CD14-positive monocyte (primary cell): ENCODE measurements around the gene SULT2A1. TPM values are rescaled to one million over a fixed set of nuclear protein-coding genes. Genes with fewer than 3 reads are reported as not detected.

Experiments used
- DNase-seq, 3 donors: peaks; one replicate each; pipeline ENCODE4 v3.0.0-alpha.2; 2011 to 2022
- H2AFZ ChIP-seq: 2 replicates; pipeline ENCODE4 v1.6.0; 2012; ENCODE audit warnings: mild to moderate bottlenecking, low read depth, low read length, inconsistent platforms; ENCODE audit not compliant: insufficient read depth, poor library complexity, severe bottlenecking
- H3K27ac ChIP-seq, 2 donors: 1 replicate in 1 of 2; 2 replicates in 1 of 2; pipeline ENCODE4 v1.5.1; 2012 to 2013; ENCODE audit warnings: low read length in 2 of 2, control low read depth in 1 of 2, inconsistent platforms in 1 of 2, low read depth in 1 of 2, mild to moderate bottlenecking in 1 of 2
- H3K27me3 ChIP-seq, 2 donors: one replicate each; pipeline versions ENCODE4 v1.6.0 to v1.6.1; 2011 to 2013; ENCODE audit warnings: low read length in 2 of 2; ENCODE audit not compliant: control insufficient read depth in 2 of 2, insufficient read depth in 2 of 2
- H3K36me3 ChIP-seq, 2 donors: replicated peaks in 1 of 2; 1 replicate in 1 of 2; 2 replicates in 1 of 2; pipeline versions ENCODE4 v1.5.1 to v1.6.1; 2012 to 2013; ENCODE audit warnings: low read length in 2 of 2, control low read depth in 1 of 2, inconsistent platforms in 1 of 2, mild to moderate bottlenecking in 1 of 2; ENCODE audit not compliant: insufficient read depth in 2 of 2, control insufficient read depth in 1 of 2
- H3K4me1 ChIP-seq, 2 donors: 1 replicate in 1 of 2; 2 replicates in 1 of 2; pipeline versions ENCODE4 v1.5.1 to v1.6.1; 2012 to 2013; ENCODE audit warnings: low read length in 2 of 2, control low read depth in 1 of 2, inconsistent platforms in 1 of 2, mild to moderate bottlenecking in 1 of 2, moderate library complexity in 1 of 2; ENCODE audit not compliant: insufficient read depth in 2 of 2, control insufficient read depth in 1 of 2
- H3K4me2 ChIP-seq: replicated peaks from 2 replicates; pipeline ENCODE3; 2012; ENCODE audit warnings: low read length, moderate library complexity, mild to moderate bottlenecking; ENCODE audit not compliant: poor library complexity, severe bottlenecking; ENCODE audit errors: extremely low read depth
- H3K4me3 ChIP-seq, 3 experiments: fragments of 200-600 bp in 1 of 3; sonication (generic) in 1 of 3; replicated peaks in 1 of 3; 1 replicate in 2 of 3; 2 replicates in 1 of 3; pipeline ENCODE4 v1.5.1; 2011 to 2013; ENCODE audit warnings: low read length in 3 of 3, mild to moderate bottlenecking in 3 of 3, control low read depth in 2 of 3, low read depth in 2 of 3, inconsistent platforms in 1 of 3, moderate library complexity in 1 of 3
- H3K79me2 ChIP-seq: 2 replicates; pipeline ENCODE4 v1.6.0; 2012; ENCODE audit warnings: mild to moderate bottlenecking, control low read depth, inconsistent platforms, low read length, moderate library complexity; ENCODE audit not compliant: insufficient read depth
- H3K9ac ChIP-seq: 2 replicates; pipeline ENCODE4 v1.6.0; 2017; ENCODE audit warnings: low read length, mild to moderate bottlenecking; ENCODE audit not compliant: insufficient read depth, poor library complexity, severe bottlenecking
- H3K9me3 ChIP-seq, 2 donors: replicated peaks in 1 of 2; 1 replicate in 1 of 2; 2 replicates in 1 of 2; pipeline versions ENCODE4 v1.5.1 to v1.6.1; 2012 to 2013; ENCODE audit warnings: low read length in 2 of 2, control low read depth in 1 of 2; ENCODE audit not compliant: control insufficient read depth in 1 of 2, insufficient read depth in 1 of 2
- H4K20me1 ChIP-seq: 2 replicates; pipeline ENCODE4 v1.6.0; 2012; ENCODE audit warnings: mild to moderate bottlenecking, low read length, control low read depth, moderate library complexity; ENCODE audit not compliant: insufficient read depth
- H3K27ac Mint-ChIP-seq, 7 donors: one replicate each; pipeline ENCODE4 v1.8.0; 2020; ENCODE audit warnings: mild to moderate bottlenecking in 7 of 7, mixed read lengths in 7 of 7, moderate library complexity in 6 of 7, inconsistent platforms in 2 of 7
- H3K27me3 Mint-ChIP-seq, 3 donors: one replicate each; pipeline ENCODE4 v1.8.0; 2021 to 2022; ENCODE audit warnings: low read depth in 3 of 3, mild to moderate bottlenecking in 3 of 3, mixed read lengths in 3 of 3, moderate library complexity in 3 of 3, inconsistent platforms in 1 of 3
- H3K36me3 Mint-ChIP-seq, 2 donors: one replicate each; pipeline ENCODE4 v1.8.0; 2020; ENCODE audit warnings: mixed read lengths in 2 of 2, inconsistent platforms in 1 of 2, mild to moderate bottlenecking in 1 of 2
- H3K4me1 Mint-ChIP-seq: one replicate; pipeline ENCODE4 v1.8.0; 2020; ENCODE audit warnings: mild to moderate bottlenecking, mixed read lengths
- H3K4me3 Mint-ChIP-seq, 2 donors: one replicate each; pipeline ENCODE4 v1.8.0; 2020; ENCODE audit warnings: mild to moderate bottlenecking in 2 of 2, mixed read lengths in 2 of 2, moderate library complexity in 1 of 2
- H3K9me3 Mint-ChIP-seq, 7 donors: one replicate each; pipeline ENCODE4 v1.8.0; 2020 to 2022; ENCODE audit warnings: mixed read lengths in 7 of 7, mild to moderate bottlenecking in 6 of 7, moderate library complexity in 6 of 7, inconsistent platforms in 2 of 7
- CTCF ChIP-seq: fragments of 200-600 bp; IDR thresholded peaks from one replicate; pipeline ENCODE4 v1.8.0; 2022; ENCODE audit warnings: antibody characterized with exemption, mild to moderate bottlenecking
- WGBS: methylation state at CpG from one replicate; pipeline ENCODE4 v1.1.5; 2013; ENCODE audit warnings: missing lambda C conversion rate; ENCODE audit not compliant: insufficient coverage; 5-methylcytosine and 5-hydroxymethylcytosine counted together
- intact Hi-C, 2 donors: fragments of 100-400 bp; cut with micrococcal nuclease; formaldehyde crosslinking; loops; one replicate each; pipeline versions ENCODE4 v1.15.0 to v1.15.1; 2023
- polyA plus RNA-seq, 3 donors: library from polyadenylated mRNA; depleted of rRNA in 1 of 3; unstranded in 2 of 3; stranded (reverse) in 1 of 3; fragments of 300-500 nt in 2 of 3; fragments of >200 nt in 1 of 3; fragmentation: Illumina TruSeq in 2 of 3; gene quantifications; 1 replicate in 2 of 3; 2 replicates in 1 of 3; pipeline ENCODE4 v1.2.3, GENCODE V29; 2012 to 2021

The SULT2A1 gene
- polyA plus RNA-seq, 3 donors, result not detected

GRCh38 chr19:47878906-47879305 lies 7.2 kb downstream of the SULT2A1 start:
- H3K36me3 ChIP-seq, result no peaks in the 10 kb centered on the region
- H3K27me3 ChIP-seq, result no peaks in the 10 kb centered on the region
- peaks cover 0 to 3% of the 10 kb centered on the region in 2 donors for H3K9me3 ChIP-seq
- no peak overlapping the region for H3K4me3 ChIP-seq
- Mint-ChIP-seq H3K36me3 (no peaks in the 10 kb centered on the region), H3K9me3 (peaks cover 2 to 13% (median 4%) of the 10 kb centered on the region in 7 donors), H3K4me3 (no peak overlapping the region), H3K27me3 (peaks cover 6 to 21% (median 14%) of the 10 kb centered on the region in 3 donors), H3K4me1 (no peaks in the 10 kb centered on the region), H3K27ac (peak overlapping the region in 1 of 7 donors; percentile 33)
- H2AFZ ChIP-seq, result no peak overlapping the region
- H4K20me1 ChIP-seq, result no peaks in the 10 kb centered on the region
- no peak overlapping the region for H3K4me2 ChIP-seq
- TF ChIP-seq CTCF, result no peak
- H3K4me1 ChIP-seq, result no peaks in the 10 kb centered on the region
- H3K27ac ChIP-seq, result no peak overlapping the region
- no peak for DNase-seq
- intact Hi-C loops, result no loop called here
- no peaks in the 10 kb centered on the region for H3K79me2 ChIP-seq
- no CpG with 5 or more reads among the region's 4 CpGs for WGBS
- H3K9ac ChIP-seq, result no peak overlapping the region

GRCh38 chr19:47865166-47865565 lies 20.9 kb downstream of the SULT2A1 start:
- H3K4me1 ChIP-seq, result no peaks in the 10 kb centered on the region
- H3K27ac Mint-ChIP-seq, result peak overlapping the region in 1 of 7 donors; percentile 42
- no peaks in the 10 kb centered on the region for H3K36me3 Mint-ChIP-seq
- H3K27me3 ChIP-seq, result no peaks in the 10 kb centered on the region
- peaks cover 2% of the 10 kb centered on the region for H3K4me1 Mint-ChIP-seq
- no peak overlapping the region for H3K27ac ChIP-seq
- H3K9me3 ChIP-seq, result peaks cover 0 to 11% of the 10 kb centered on the region in 2 donors
- H3K9ac ChIP-seq, result no peak overlapping the region
- 89% methylated on average over 9 of the region's 10 CpGs for WGBS
- DNase-seq, result no peak
- intact Hi-C loops, result no loop called here
- H3K27me3 Mint-ChIP-seq, result peaks cover 17 to 29% (median 22%) of the 10 kb centered on the region in 3 donors
- no peaks in the 10 kb centered on the region for H3K79me2 ChIP-seq
- no peak overlapping the region for H2AFZ ChIP-seq
- no peak overlapping the region for H3K4me3 ChIP-seq
- H3K4me2 ChIP-seq, result no peak overlapping the region
- H3K9me3 Mint-ChIP-seq, result peaks cover 7 to 19% (median 12%) of the 10 kb centered on the region in 7 donors
- H3K4me3 Mint-ChIP-seq, result no peak overlapping the region
- TF ChIP-seq CTCF, result no peak
- no peaks in the 10 kb centered on the region for H4K20me1 ChIP-seq
- H3K36me3 ChIP-seq, result no peaks in the 10 kb centered on the region
